ENCODE results near the gene SPRED1.
A peak's percentile ranks its signal among the peaks of the same experiment; 100 is the strongest.
"Not testable (repeated sequence)": the region's sequence is repeated elsewhere in the genome, so short reads cannot be mapped to it uniquely, and the experiment has no call there.

Gene SPRED1

DNA sequence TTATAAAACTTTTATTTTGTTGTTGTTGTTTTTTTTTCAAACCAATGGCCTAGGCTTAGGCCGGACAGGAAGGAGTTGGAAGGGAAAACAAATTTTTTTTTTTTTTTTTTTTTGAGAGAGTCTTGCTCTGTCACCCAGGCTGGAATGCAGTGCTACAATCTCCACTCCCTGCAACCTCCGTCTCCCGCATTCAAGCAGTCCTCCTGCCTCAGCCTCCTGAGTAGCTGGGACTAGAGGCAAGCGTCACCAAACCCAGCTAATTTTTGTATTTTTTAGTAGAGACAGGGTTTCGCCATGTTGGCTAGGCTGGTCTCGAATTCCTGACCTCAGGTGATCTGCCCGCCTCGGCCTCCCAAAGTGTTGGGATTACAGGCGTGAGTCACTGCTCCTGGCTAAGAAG lies 15.6 kb upstream of the SPRED1 start:
- DNase-seq, result not testable (repeated sequence)

DNA sequence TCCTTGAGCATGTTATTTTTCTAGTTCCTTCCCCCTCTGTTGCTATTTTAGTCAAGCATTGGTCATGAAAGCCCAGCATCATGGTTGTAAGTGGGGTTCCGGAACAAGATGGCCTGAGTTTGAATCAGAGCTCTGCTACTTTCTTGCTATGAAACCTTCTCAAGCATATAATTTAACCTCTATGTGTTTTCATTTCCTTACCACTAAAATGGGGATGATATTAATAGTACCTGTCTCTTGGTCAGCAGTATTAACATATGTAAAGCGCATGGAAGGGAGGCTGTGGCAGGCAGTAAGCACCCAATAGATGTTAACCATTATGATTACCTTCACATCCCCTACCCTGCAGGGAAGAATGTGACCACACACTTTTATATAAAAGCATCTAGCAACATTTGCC lies 14.3 kb upstream of the SPRED1 start:
- DNase-seq, result no peak

DNA sequence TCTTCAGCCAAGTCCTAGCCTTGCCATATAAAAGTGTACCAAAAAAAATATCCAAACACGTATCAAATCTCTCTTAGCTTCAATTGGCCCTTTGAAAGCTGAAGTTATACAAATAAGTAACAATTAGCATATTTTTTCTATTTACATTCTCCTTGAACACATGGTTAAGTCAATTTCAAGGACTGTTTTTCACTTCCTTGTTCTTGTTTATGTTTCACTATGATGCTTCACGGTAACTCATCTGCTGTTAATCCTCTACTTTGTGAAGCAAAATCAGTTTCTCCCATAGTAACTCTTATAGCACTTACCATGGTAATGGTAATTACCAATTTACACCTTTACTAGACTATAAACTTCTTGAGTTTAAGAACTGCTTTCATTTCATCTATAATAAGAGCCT lies 10.6 kb upstream of the SPRED1 start:
- DNase-seq, result no peak

GRCh38 chr15:38243278-38244055 lies 9.2 kb upstream of the SPRED1 start:
- no peak for DNase-seq

GRCh38 chr15:38247336-38247735 lies 5.3 kb upstream of the SPRED1 start:
- DNase-seq, result no peak

DNA sequence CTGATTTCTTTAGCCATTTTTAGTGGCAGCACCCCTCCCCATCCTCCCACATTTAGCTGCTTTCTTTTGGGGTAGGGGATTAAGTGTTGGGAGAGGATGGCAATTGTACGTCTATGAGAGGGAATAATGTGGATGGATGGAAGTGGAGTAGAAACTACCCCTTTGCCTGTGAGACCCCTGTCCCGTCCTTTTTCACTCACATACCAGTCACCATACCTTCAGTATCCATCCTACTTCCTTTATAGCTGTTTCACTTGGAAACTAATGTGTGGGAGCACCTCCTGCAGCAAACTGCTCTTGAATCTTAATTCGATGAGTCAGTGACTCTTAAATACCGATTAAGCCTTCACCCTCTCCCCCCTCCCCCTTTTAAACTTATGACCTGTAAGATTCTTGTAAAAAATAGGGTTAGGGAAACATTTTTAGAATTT lies 730 bp downstream of the SPRED1 start:
- peak in 1 of 2 donors; percentile 9 for DNase-seq

GRCh38 chr15:38254051-38254883 lies 1.6 kb downstream of the SPRED1 start:
- peak; percentile 46 to 47 for DNase-seq

GRCh38 chr15:38255690-38256089 lies 3.1 kb downstream of the SPRED1 start:
- no peak for DNase-seq

DNA sequence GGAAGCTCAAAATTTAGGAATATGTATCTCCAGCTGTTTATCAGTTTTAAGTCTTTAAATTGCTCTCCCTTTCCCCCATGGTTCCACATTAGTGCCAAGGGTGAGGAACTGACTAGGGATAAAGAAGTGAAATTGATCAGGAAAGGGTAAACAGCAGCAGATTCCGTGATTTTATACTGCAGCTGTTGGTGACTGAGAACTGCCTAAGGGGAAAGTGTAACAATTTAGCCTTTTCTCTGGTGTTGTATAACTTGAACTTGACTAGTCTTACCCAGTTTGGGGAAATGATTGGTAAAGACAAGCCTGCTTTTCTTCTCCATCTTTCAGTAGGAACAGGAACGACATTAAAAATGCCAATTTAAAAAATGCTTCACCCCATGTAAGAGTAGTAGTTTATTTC lies 5.0 kb downstream of the SPRED1 start:
- DNase-seq, result no peak

DNA sequence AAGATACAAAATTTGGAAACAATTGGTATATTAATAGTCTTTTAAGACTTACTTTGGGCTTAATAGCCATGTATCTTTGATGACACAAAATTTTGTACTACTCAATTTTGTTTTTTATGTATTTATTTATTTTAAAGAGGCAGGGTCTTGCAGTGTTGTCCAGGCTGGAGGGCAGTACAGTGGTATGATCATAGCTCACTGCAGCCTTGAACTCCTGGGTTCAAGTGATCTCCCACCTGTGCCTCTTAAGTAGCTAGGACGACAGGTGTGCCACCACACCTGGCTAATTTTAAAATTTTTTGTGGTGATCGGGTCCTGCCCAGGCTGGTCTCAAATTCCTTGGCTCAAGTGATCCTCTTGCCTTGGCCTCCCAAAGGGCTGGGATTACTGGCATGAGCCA lies 6.5 kb downstream of the SPRED1 start:
- no peak for DNase-seq

- no peak for DNase-seq
These were observed 7.4 kb downstream of the SPRED1 start for GRCh38 chr15:38260077-38260476.

DNA sequence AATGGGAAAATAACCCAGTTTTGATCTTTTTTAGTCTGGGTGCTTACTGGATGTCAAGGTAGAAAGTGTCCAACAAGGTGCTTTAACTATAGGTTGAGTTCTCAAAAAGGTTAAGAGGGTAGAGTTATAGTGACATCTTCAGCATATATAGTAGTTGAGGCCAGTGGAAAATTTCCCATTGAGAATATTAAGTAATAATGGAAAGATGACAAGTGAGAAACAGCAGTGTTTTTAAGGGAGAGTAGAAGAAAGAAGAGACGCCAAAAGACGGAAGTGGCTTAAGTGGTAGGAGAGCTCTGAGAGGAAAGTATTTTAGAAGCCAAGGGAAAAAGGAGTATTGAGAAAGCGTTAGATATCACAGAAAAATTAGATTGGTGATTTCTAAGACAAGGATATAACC lies 10.6 kb downstream of the SPRED1 start:
- no peak for DNase-seq

DNA sequence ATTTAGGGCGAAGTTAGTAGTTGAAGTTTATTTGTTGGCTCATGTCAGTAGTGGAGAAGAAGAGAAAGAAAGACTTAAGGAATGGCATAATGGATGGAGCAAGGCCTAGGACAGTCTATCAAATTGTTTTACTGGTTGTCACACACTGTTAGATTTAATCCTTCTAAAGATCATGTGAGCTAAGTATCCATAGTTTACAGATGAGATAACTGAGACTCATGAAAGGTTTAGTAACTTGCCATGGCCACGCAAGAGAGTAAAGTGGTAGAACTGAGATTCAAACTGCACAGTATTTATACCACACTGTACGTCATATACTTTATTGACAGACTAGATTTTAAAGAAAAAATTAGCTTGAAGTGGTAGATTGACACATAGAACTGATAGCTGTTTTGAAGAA lies 11.4 kb downstream of the SPRED1 start:
- DNase-seq, result no peak

DNA sequence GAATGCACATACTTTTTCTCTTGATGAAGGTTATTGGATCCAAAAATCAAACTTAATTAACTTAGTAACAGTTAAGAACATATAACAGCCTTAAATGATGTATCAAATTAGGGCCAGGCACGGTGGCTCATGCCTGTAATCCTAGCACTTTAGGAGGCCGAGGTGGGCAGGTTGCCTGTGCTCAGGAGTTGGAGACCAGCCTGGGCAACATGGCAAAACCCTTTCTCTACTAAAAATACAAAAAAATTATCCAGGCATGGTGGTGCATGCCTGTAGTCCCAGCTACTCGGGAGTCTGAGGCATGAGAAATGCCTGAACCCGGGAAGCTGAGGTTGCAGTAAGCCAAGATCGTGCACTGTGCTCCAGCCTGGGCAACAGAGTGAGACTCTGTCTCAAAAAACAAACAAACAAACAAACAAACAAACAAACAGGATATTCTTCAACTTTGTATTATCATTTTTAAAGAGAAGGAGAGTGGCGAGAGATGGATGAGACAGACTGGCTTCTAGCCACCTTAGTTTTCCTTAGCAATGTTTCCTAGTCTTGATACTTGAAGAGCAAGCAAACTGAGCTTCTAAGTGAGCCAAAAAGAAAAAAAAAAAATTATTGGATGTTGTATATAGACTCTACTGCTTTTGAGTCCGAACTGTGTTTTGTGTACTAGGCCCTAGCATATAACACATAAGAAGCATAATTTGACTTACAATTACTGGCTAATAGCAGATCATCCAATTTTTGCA lies 13.8 kb downstream of the SPRED1 start:
- DNase-seq, result no peak

- DNase-seq, result no peak
These were observed 14.9 kb downstream of the SPRED1 start for GRCh38 chr15:38267421-38268022.

DNA sequence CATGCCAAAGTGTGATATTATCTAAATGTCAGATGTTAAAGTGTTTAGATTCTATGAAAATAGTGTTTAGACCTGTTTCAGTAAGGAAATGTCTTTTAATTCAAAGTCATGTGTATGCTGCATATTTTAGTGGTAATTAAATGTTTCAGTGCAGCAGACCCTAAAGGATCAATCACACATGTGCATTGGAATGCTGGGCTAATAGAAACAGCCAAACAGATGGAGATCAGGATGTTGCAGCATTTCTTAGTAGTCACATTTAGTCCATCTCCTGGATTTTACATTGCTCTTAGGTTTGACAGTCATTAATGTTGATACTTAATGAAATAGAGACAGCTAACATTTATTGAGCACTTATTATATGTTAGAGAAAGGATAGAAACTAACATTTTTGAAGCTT lies 18.5 kb downstream of the SPRED1 start:
- no peak for DNase-seq

- no peak for DNase-seq
These were observed 19.3 kb downstream of the SPRED1 start for GRCh38 chr15:38271895-38272294.

GRCh38 chr15:38272431-38272830 lies 19.8 kb downstream of the SPRED1 start:
- DNase-seq, result not testable (repeated sequence)

GRCh38 chr15:38274135-38274534 lies 21.5 kb downstream of the SPRED1 start:
- no peak for DNase-seq

- no peak for DNase-seq
These were observed 23.3 kb downstream of the SPRED1 start for GRCh38 chr15:38275959-38276358.

- not testable (repeated sequence) for DNase-seq
These were observed 24.6 kb downstream of the SPRED1 start for GRCh38 chr15:38277281-38277680.

DNA sequence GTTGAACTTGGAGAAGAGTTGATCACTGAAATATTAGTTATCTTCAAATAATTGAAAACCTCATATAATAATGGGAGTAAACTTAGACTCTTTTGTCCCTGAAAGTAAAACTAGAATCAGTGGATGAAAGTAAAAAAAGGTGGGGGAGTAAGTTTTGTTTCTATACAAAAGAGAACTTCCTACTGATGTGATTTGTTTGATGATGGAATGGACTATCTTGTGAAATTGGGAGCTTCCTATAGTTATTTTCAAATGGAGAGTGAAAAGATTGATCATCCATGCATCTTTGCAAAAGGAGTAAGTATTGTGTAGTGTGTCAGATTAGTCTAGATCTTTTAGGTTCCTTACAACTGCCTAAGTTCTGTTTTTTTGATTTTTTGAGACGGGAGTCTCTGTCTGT lies 28.4 kb downstream of the SPRED1 start:
- DNase-seq, result no peak

GRCh38 chr15:38283010-38283409 lies 30.4 kb downstream of the SPRED1 start:
- DNase-seq, result no peak
